ENCODE data around the gene WDR7. TPM values are rescaled to one million over a fixed set of nuclear protein-coding genes. Genes with fewer than 3 reads are reported as not detected.

The WDR7 gene
- total RNA-seq, 1 donor from 2014 or later, result 29.3 TPM

DNA sequence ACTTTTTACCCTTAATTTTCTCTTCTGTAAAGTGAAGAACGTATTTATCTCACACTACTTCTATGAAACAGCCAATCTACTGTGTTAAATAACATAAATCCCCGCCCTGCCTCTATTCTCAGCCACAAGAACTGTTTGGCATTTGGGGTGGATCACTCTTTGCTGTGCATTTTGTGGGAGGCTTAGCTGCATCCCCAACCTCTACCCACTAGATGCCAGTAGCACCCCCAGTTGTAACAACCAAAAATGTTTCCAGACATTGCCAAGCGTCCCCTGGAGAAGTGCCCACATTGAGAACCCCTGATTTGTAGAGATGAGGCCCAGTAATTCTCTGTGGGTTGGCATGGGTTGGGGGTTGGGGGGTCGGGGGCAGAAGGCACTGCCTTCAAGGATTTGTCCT lies 401.0 kb downstream of the WDR7 start:
- H3K36me3 ChIP-seq, result no peaks in the 10 kb centered on the region
- intact Hi-C loops (cut with micrococcal nuclease), result no loop called here
- H3K27me3 ChIP-seq (ENCODE audit: low read depth), result peaks cover under 1% of the 10 kb centered on the region
- H3K9me3 ChIP-seq (replicated peaks), result no peaks in the 10 kb centered on the region
- TF ChIP-seq, protein P1, sequence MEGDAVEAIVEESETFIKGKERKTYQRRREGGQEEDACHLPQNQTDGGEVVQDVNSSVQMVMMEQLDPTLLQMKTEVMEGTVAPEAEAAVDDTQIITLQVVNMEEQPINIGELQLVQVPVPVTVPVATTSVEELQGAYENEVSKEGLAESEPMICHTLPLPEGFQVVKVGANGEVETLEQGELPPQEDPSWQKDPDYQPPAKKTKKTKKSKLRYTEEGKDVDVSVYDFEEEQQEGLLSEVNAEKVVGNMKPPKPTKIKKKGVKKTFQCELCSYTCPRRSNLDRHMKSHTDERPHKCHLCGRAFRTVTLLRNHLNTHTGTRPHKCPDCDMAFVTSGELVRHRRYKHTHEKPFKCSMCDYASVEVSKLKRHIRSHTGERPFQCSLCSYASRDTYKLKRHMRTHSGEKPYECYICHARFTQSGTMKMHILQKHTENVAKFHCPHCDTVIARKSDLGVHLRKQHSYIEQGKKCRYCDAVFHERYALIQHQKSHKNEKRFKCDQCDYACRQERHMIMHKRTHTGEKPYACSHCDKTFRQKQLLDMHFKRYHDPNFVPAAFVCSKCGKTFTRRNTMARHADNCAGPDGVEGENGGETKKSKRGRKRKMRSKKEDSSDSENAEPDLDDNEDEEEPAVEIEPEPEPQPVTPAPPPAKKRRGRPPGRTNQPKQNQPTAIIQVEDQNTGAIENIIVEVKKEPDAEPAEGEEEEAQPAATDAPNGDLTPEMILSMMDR (IDR thresholded peaks at IDR 0.05; ENCODE audit: borderline replicate concordance), result no peak
- H3K4me3 ChIP-seq, result no peak overlapping the region
- no peak overlapping the region for H3K27ac ChIP-seq (replicated peaks)
- DNase-seq, result no peak
- H3K4me1 ChIP-seq, result no peaks in the 10 kb centered on the region

DNA sequence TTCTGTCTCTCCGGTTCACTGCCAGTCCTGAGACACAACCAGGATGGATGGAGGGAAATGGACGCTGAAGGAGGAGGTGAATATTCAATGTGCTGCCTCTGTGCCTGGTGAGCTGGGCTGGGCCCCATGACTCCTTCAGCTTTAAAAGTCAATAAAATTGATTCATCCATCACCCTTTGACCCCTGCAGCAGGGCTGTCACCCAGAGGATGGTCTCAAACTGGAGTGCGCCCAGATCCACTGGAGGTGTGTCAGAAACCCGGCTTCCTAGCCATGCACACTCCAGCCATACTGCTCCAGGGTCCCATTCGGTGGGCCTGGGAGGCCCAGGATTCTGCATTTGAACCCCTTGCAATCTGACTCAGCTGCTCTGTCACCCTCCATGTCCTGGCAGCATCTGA lies 401.6 kb downstream of the WDR7 start:
- H3K9me3 ChIP-seq (replicated peaks), result no peaks in the 10 kb centered on the region
- no peaks in the 10 kb centered on the region for H3K4me1 ChIP-seq
- no peaks in the 10 kb centered on the region for H3K36me3 ChIP-seq
- no peak overlapping the region for H3K4me3 ChIP-seq
- no peak for DNase-seq
- H3K27me3 ChIP-seq (ENCODE audit: low read depth), result peaks cover 7% of the 10 kb centered on the region
- intact Hi-C loops (cut with micrococcal nuclease), result no loop called here
- TF ChIP-seq, protein P1 (IDR thresholded peaks at IDR 0.05; ENCODE audit: borderline replicate concordance), result no peak
- H3K27ac ChIP-seq (replicated peaks), result no peak overlapping the region

DNA sequence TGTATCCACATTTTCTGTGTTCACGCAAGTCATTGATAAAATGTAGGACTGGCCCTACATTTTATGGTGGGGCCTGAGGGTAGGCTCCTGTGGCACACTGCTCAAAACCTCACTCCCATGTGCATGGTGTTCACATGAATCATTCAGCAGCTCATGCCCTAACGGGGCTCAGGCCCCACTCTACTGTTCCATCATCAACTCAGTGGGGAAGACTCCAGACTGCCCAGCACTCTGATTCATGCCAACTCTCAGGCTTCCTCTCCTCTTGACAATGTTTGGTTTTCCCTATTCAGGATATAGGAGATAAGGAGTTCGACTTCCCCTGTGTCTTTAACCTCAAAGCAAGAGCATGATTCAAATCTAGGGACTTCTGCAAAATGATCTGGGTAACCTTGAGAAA lies 403.7 kb downstream of the WDR7 start:
- TF ChIP-seq, protein P1 (IDR thresholded peaks at IDR 0.05; ENCODE audit: borderline replicate concordance), result no peak
- no peaks in the 10 kb centered on the region for H3K4me1 ChIP-seq

DNA sequence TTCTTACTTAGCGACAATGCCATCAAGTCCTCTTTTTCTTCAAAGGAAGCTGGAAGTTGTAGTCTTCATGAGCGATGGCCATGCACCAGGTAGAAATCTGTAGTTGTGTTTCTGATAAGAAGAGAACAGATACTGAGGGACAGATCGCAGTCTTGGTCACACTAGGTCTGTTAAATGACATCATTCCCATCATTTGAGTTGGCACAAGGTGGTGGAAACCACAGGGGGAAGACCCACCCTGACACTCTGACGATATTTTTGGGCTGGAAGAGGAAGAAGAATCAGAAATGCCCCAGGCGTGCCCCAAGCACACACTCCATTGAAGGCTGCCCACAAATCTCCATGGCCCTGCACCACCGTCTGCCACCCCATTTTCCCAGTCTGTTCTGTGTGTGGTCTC lies 406.7 kb downstream of the WDR7 start:
- intact Hi-C loops (cut with micrococcal nuclease), result no loop called here
- Histone ChIP-seq H3K27me3 (ENCODE audit: low read depth) (peaks cover 14% of the 10 kb centered on the region), H3K4me3 (no peak overlapping the region), H3K4me1 (no peaks in the 10 kb centered on the region), H3K36me3 (no peaks in the 10 kb centered on the region), H3K9me3 (replicated peaks) (no peaks in the 10 kb centered on the region), H3K27ac (replicated peaks) (no peak overlapping the region)
- TF ChIP-seq, protein P1 (IDR thresholded peaks at IDR 0.05; ENCODE audit: borderline replicate concordance), result no peak
- DNase-seq, result no peak

More for the DNA sequence above, 403.7 kb downstream of the WDR7 start:
- H3K27me3 ChIP-seq (ENCODE audit: low read depth), result peaks cover 14% of the 10 kb centered on the region
- no peak overlapping the region for H3K4me3 ChIP-seq
- H3K27ac ChIP-seq (replicated peaks), result no peak overlapping the region
- H3K9me3 ChIP-seq (replicated peaks), result no peaks in the 10 kb centered on the region
- no peaks in the 10 kb centered on the region for H3K36me3 ChIP-seq
- DNase-seq, result no peak
- intact Hi-C loops (cut with micrococcal nuclease), result no loop called here

DNA sequence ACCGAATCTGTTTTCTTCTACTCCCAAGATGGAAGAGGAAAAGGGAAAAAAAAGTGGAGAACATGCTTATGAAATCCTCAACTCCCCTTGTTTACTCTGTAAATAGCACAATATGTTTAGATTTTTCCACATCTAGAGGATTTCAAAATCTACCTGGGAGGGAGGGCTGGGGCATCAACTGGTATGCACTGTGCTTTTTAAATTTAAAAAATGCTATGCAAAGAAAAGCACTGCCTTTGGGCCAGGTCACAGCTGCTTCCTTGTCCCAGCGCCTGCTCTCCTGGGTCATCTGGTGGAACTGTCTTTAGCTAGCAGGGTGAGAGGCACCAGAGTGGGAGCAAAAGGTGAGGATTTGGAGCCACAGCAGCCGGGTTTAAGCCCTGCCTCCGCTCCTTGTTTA lies 407.6 kb downstream of the WDR7 start:
- TF ChIP-seq, protein P1 (IDR thresholded peaks at IDR 0.05; ENCODE audit: borderline replicate concordance), result no peak
- H3K27ac ChIP-seq (replicated peaks), result no peak overlapping the region
- peaks cover 14% of the 10 kb centered on the region for H3K27me3 ChIP-seq (ENCODE audit: low read depth)
- H3K4me3 ChIP-seq, result no peak overlapping the region
- no peaks in the 10 kb centered on the region for H3K4me1 ChIP-seq
- H3K36me3 ChIP-seq, result no peaks in the 10 kb centered on the region
- H3K9me3 ChIP-seq (replicated peaks), result no peaks in the 10 kb centered on the region
- intact Hi-C loops (cut with micrococcal nuclease), result no loop called here
- no peak for DNase-seq

- H3K27me3 ChIP-seq (ENCODE audit: low read depth), result peaks cover 14% of the 10 kb centered on the region
- TF ChIP-seq, protein P1 (IDR thresholded peaks at IDR 0.05; ENCODE audit: borderline replicate concordance), result no peak
- no peak overlapping the region for H3K27ac ChIP-seq (replicated peaks)
- H3K9me3 ChIP-seq (replicated peaks), result no peaks in the 10 kb centered on the region
- intact Hi-C loops (cut with micrococcal nuclease), result no loop called here
- H3K4me3 ChIP-seq, result no peak overlapping the region
- H3K36me3 ChIP-seq, result no peaks in the 10 kb centered on the region
- H3K4me1 ChIP-seq, result no peaks in the 10 kb centered on the region
- no peak for DNase-seq
These were observed 408.2 kb downstream of the WDR7 start for GRCh38 chr18:57059366-57059765.

Measured in left ventricle myocardium inferior (tissue), 1 donor.